Measurements from ENCODE around the gene BUD13. TPM values are rescaled to one million over a fixed set of nuclear protein-coding genes. Genes with fewer than 3 reads are reported as not detected.

The BUD13 gene
- total and polyA plus RNA-seq, 9 of the 15 experiments (the other 6 are each of a cell fraction or from before 2014, with no cell fraction given): 9.5 to 34.1 (median 27.1) TPM

- TF ChIP-seq ZEB2 (IDR thresholded peaks at IDR 0.05) (0 out of 2 replicates have a peak, but pooled peaks have one; percentile 7), PCBP2 (IDR thresholded peaks at IDR 0.05; ENCODE audit: low read depth, low read length, poor library complexity, severe bottlenecking) (no peak), IRF9 (tag; IDR thresholded peaks at IDR 0.05) (no peak), SAP30 (IDR thresholded peaks at IDR 0.05; ENCODE audit: borderline replicate concordance, insufficient read depth, low read depth, low read length, poor library complexity, severe bottlenecking) (no peak), ID3 (CRISPR knock-in tag; IDR thresholded peaks at IDR 0.05) (no peak), ID3 (tag; IDR thresholded peaks at IDR 0.05) (peak; percentile 80; the same call in 1 of the 2 replicates), ZC3H4 (CRISPR knock-in tag; IDR thresholded peaks at IDR 0.05; ENCODE audit: borderline replicate concordance) (no peak), KDM1A (IDR thresholded peaks at IDR 0.05) (peak; percentile 96 to 97), DMBX1 (CRISPR knock-in tag; IDR thresholded peaks at IDR 0.05; ENCODE audit: borderline replicate concordance) (no peak), ARID1B (IDR thresholded peaks at IDR 0.05) (peak; percentile 75), RFX1 (IDR thresholded peaks at IDR 0.05) (no peak), ZNF41 (CRISPR knock-in tag; conservative IDR thresholded peaks at IDR 0.05) (no peak), CEBPG (CRISPR knock-in tag; IDR thresholded peaks at IDR 0.05) (0 out of 2 replicates have a peak, but pooled peaks have one; percentile 19), CEBPG (tag; conservative IDR thresholded peaks at IDR 0.05 in 1 of 2, IDR thresholded peaks at IDR 0.05 in 1 of 2) (no peak), FOXO4 (CRISPR knock-in tag; IDR thresholded peaks at IDR 0.05) (no peak), ZNF133 (CRISPR knock-in tag; IDR thresholded peaks at IDR 0.05) (no peak), FOXM1 (IDR thresholded peaks at IDR 0.05; ENCODE audit: low read depth) (0 out of 2 replicates have a peak, but pooled peaks have one; percentile 13), FOXM1 (CRISPR knock-in tag; IDR thresholded peaks at IDR 0.05; ENCODE audit: low read depth) (no peak), FOSL1 (tag; conservative IDR thresholded peaks at IDR 0.05) (no peak; the same call in none of the 2 replicates), ZNF316 (IDR thresholded peaks at IDR 0.05) (no peak)
Measured at GRCh38 chr11:116777056-116777455, 4.3 kb upstream of the BUD13 start (continued).
